Spleen (tissue), 11 donors: ENCODE results near the gene SLC22A2. TPM values are rescaled to one million over a fixed set of nuclear protein-coding genes. Genes with fewer than 3 reads are reported as not detected.

Source experiments
- DNase-seq: peaks from one replicate; pipeline ENCODE4 v3.0.0-alpha.2; 2020
- H3K27ac ChIP-seq, 8 donors: fragments of 200-600 bp; sonication (generic) in 7 of 8; 1 replicate in 4 of 8; 2 replicates in 4 of 8; pipeline versions ENCODE4 v1.5.0 to v1.8.0; 2016 to 2021; ENCODE audit warnings: inconsistent platforms in 4 of 8, mild to moderate bottlenecking in 4 of 8, moderate library complexity in 1 of 8
- H3K27me3 ChIP-seq, 7 donors: fragments of 200-600 bp; sonication (generic) in 6 of 7; replicated peaks in 1 of 7; 1 replicate in 4 of 7; 2 replicates in 3 of 7; pipeline versions ENCODE4 v1.5.0 to v1.8.0; 2016 to 2021; ENCODE audit warnings: inconsistent platforms in 3 of 7, mild to moderate bottlenecking in 1 of 7
- H3K36me3 ChIP-seq, 6 donors: fragments of 200-600 bp; sonication (generic) in 5 of 6; 1 replicate in 4 of 6; 2 replicates in 2 of 6; pipeline versions ENCODE4 v1.5.0 to v1.8.0; 2016 to 2021; ENCODE audit warnings: inconsistent platforms in 2 of 6
- H3K4me1 ChIP-seq, 6 donors: fragments of 200-600 bp; sonication (generic) in 5 of 6; 1 replicate in 3 of 6; 2 replicates in 3 of 6; pipeline versions ENCODE4 v1.5.0 to v1.8.0; 2016 to 2021; ENCODE audit warnings: inconsistent platforms in 3 of 6
- H3K4me3 ChIP-seq, 8 donors: fragments of 200-600 bp; sonication (generic) in 7 of 8; 1 replicate in 4 of 8; 2 replicates in 4 of 8; pipeline versions ENCODE4 v1.5.0 to v1.8.0; 2016 to 2021; ENCODE audit warnings: inconsistent platforms in 4 of 8, mild to moderate bottlenecking in 4 of 8, moderate library complexity in 2 of 8
- H3K9me3 ChIP-seq, 8 donors: fragments of 200-600 bp; sonication (generic) in 7 of 8; 1 replicate in 4 of 8; 2 replicates in 4 of 8; pipeline versions ENCODE4 v1.5.0 to v1.8.0; 2016 to 2021; ENCODE audit warnings: inconsistent platforms in 4 of 8
- CTCF ChIP-seq, 11 experiments: fragments of 200-600 bp in 7 of 11; fragments of 450-650 bp in 4 of 11; sonication (generic) in 4 of 11; IDR thresholded peaks in 8 of 11; conservative IDR thresholded peaks in 3 of 11; 1 replicate in 7 of 11; 2 replicates in 4 of 11; pipeline versions ENCODE4 v1.4.0 to v1.8.0; 2016 to 2021; ENCODE audit warnings: antibody characterized with exemption in 11 of 11, inconsistent platforms in 4 of 11, mild to moderate bottlenecking in 1 of 11
- POLR2A ChIP-seq, 3 donors: fragments of 450-650 bp; IDR thresholded peaks; one replicate each; pipeline ENCODE4 v1.5.1; 2017; ENCODE audit warnings: antibody characterized with exemption in 3 of 3, mild to moderate bottlenecking in 1 of 3
- POLR2AphosphoS5 ChIP-seq, 3 donors: sonication (generic); formaldehyde crosslinking; IDR thresholded peaks; one replicate each; pipeline ENCODE4 v1.5.1; 2017; ENCODE audit warnings: antibody characterized with exemption in 3 of 3
- WGBS, 5 donors: extraction: QIAGEN DNeasy Blood & Tissue Kit in 3 of 5; methylation state at CpG; one replicate each; pipeline versions ENCODE4 v1.1.5 to v1.1.7; 2013 to 2018; 5-methylcytosine and 5-hydroxymethylcytosine counted together
- intact Hi-C: fragments of 100-400 bp; cut with DNase I; formaldehyde crosslinking; loops from one replicate; pipeline ENCODE4 v1.15.0; 2023; ENCODE audit warnings: low total_unique reads
- polyA plus RNA-seq, 3 donors: library from polyadenylated mRNA; stranded (reverse); fragments of 200-250 nt; gene quantifications; one replicate each; pipeline ENCODE4 v1.2.1, GENCODE V29; 2013
- total RNA-seq, 7 donors: library from RNA; depleted of rRNA in 3 of 7; stranded (reverse); fragments of >200 nt in 3 of 7; fragmentation: NEBNext Ultra II Directional in 4 of 7; extraction: Animal tissue kit (Norgen Biotek cat#: 25700) in 4 of 7; gene quantifications; one replicate each; pipeline versions ENCODE4 v1.1.0 to v1.2.1, GENCODE V29; 2016 to 2021
- donor health status: healthy with polysubstance abuse.
- donor health status: DM: no; HTN: no; CAD: no; lungs with moderate emphysema.
- donor health status: DM: no; HTN: no; CAD: no.
- donor health status: Bipolar disorder and iron deficiency.
- donor health status: healthy.
- donor health status: DM: no; HTN: no; CAD: no.
- donor health status: DM: yes; HTN: yes; CAD: no.

The SLC22A2 gene
- total and polyA plus RNA-seq, 10 donors, result not detected

DNA sequence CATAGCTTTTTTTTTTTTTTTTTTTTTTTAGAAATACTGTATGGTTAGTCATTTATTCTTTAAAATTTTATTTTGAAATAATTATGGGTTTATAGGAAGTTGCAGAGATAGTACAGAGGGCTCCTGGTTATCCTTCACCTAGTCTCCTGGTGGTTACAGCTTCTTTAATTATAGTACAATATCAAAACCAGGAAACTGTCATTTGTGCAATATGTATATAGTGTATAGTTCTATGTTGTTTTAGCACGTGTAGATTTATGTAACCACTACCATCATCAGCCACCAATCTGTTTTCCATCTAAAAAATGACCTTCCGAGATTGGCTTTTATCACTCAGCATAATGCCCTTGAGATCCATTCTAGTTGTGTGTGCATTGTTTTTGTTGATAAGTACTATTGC, 54.7 kb downstream of the SLC22A2 start:
- no peak for DNase-seq
- WGBS, 5 donors, result 75 to 87% (median 78%) methylated on average over 2 of the region's 2 CpGs
- TF ChIP-seq POLR2AphosphoS5 (IDR thresholded peaks at IDR 0.05) (no peak), CTCF (IDR thresholded peaks at IDR 0.05 in 8 of 11, conservative IDR thresholded peaks at IDR 0.05 in 3 of 11) (no peak), POLR2A (IDR thresholded peaks at IDR 0.05) (no peak)
- H3K36me3 ChIP-seq, result no peaks in the 10 kb centered on the region
- no peaks in the 10 kb centered on the region for H3K27me3 ChIP-seq
- H3K27ac ChIP-seq, result no peak overlapping the region
- peaks cover 0 to 24% (median 14%) of the 10 kb centered on the region in 8 donors for H3K9me3 ChIP-seq
- H3K4me3 ChIP-seq, result no peak overlapping the region
- intact Hi-C loops, result no loop called here
- no peaks in the 10 kb centered on the region for H3K4me1 ChIP-seq

DNA sequence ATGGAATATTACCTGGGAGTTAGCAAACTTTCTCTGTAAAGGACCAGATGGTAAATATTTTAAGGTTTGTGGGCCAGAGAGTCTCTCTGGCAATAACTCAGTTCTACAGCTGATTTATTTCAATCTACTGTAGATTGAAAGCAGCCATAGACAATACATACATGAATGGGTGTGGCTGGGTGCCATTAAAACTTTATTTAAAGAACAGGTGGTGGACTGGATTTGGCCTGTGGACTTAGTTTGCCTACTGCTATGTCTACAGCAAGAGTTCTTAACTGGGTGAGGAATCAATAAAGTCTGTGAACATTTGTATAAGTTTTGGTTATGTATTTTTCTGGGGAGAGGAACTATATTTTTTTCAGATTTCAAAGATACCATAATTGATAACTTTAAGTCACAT, 55.1 kb downstream of the SLC22A2 start:
- DNase-seq, result no peak
- no peaks in the 10 kb centered on the region for H3K27me3 ChIP-seq
- intact Hi-C loops, result no loop called here
- no peak overlapping the region for H3K27ac ChIP-seq
- TF ChIP-seq CTCF (IDR thresholded peaks at IDR 0.05 in 8 of 11, conservative IDR thresholded peaks at IDR 0.05 in 3 of 11), result no peak
- TF ChIP-seq POLR2AphosphoS5 (IDR thresholded peaks at IDR 0.05), result no peak
- no peak for TF ChIP-seq POLR2A (IDR thresholded peaks at IDR 0.05)
- no peaks in the 10 kb centered on the region for H3K36me3 ChIP-seq
- H3K9me3 ChIP-seq, result peaks cover 0 to 23% (median 14%) of the 10 kb centered on the region in 8 donors
- H3K4me1 ChIP-seq, result no peaks in the 10 kb centered on the region
- H3K4me3 ChIP-seq, result no peak overlapping the region

DNA sequence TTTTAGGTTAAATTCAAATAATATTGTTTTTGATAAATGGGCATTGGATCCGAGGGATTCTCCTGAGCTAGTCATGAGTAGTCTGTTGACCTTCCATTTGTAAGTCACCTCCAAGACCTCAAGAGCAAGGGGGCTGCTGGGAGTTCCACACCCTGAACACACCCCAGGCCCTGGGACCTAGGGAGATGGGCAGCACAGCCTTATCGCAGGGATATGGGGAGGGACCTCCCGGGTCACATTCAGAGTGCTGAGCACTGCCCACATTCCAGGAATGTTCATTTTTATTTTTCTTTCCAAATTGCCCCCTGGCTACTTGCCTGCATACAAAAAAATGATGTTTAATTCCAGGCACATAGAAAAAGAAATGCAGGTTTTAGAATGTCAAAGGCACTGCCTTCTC, 55.5 kb downstream of the SLC22A2 start:
- no peaks in the 10 kb centered on the region for H3K27me3 ChIP-seq
- peaks cover 0 to 18% (median 12%) of the 10 kb centered on the region in 8 donors for H3K9me3 ChIP-seq
- intact Hi-C loops, result no loop called here
- no peak overlapping the region for H3K27ac ChIP-seq
- no peaks in the 10 kb centered on the region for H3K36me3 ChIP-seq
- 66 to 88% (median 70%) methylated on average over 3 of the region's 3 CpGs for WGBS, 5 donors
- no peak overlapping the region for H3K4me3 ChIP-seq
- no peak for TF ChIP-seq CTCF (IDR thresholded peaks at IDR 0.05 in 8 of 11, conservative IDR thresholded peaks at IDR 0.05 in 3 of 11)
- TF ChIP-seq POLR2A (IDR thresholded peaks at IDR 0.05), result no peak
- no peak for TF ChIP-seq POLR2AphosphoS5 (IDR thresholded peaks at IDR 0.05)
- H3K4me1 ChIP-seq, result no peaks in the 10 kb centered on the region
- DNase-seq, result no peak

- no peaks in the 10 kb centered on the region for H3K36me3 ChIP-seq
- peaks cover 0 to 13% (median 6%) of the 10 kb centered on the region in 8 donors for H3K9me3 ChIP-seq
- H3K27me3 ChIP-seq, result no peaks in the 10 kb centered on the region
- H3K4me1 ChIP-seq, result no peaks in the 10 kb centered on the region
- no peak for TF ChIP-seq POLR2AphosphoS5 (IDR thresholded peaks at IDR 0.05)
- no peak for TF ChIP-seq CTCF (IDR thresholded peaks at IDR 0.05 in 8 of 11, conservative IDR thresholded peaks at IDR 0.05 in 3 of 11)
- TF ChIP-seq POLR2A (IDR thresholded peaks at IDR 0.05), result no peak
- intact Hi-C loops, result no loop called here
- no peak for DNase-seq
- no peak overlapping the region for H3K4me3 ChIP-seq
- WGBS, 5 donors, result 50 to 59% (median 52%) methylated on average over 2 of the region's 2 CpGs
- H3K27ac ChIP-seq, result no peak overlapping the region
These were observed 56.2 kb downstream of the SLC22A2 start for GRCh38 chr6:160202411-160202810.
